ENCODE results near the gene ZNF12. TPM values are rescaled to one million over a fixed set of nuclear protein-coding genes. Genes with fewer than 3 reads are reported as not detected.

The ZNF12 gene
- total RNA-seq, 1 donor from 2014 or later = 30.7 TPM

DNA sequence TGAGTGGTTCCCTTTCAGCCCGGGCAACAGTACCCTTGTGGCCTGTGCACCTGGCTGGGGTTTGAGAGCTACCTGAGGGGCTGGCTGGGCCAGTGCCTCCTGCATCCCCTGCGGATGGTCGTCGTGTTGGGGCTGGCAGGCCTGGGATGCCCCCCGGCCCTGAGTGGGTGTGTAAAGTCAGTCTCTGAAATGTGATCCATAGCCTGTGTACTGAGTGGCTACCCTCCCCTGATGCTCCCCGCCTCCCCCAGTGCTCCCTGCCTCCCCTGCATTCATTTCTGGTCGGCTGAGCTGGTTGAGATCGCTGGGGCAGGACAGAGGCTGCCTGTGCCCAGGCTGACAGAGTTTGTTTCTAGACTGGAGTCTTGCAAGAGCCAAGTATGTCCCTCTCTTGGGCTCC lies 60.3 kb downstream of the ZNF12 start:
- DNase-seq = no peak

DNA sequence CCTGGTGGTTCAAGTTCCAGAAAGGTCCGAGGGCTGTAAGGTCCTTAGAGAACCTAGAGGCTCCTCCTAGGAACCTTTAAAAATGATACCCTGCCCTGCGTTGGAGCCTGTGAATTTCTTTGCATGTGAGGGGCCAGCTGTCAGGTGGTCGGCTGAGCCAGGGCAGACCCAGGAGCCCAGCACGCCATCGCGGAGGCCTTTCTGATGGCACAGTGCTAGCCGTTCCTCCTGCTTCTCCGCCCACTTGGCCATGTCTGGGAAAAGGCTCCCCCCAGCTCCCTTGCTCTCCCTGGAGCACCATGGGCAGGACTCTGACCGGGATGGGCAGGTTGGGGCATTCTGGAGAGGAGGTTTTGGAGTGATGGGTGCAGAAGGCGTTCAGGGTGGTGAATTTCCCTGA lies 62.0 kb downstream of the ZNF12 start:
- DNase-seq = no peak

DNA sequence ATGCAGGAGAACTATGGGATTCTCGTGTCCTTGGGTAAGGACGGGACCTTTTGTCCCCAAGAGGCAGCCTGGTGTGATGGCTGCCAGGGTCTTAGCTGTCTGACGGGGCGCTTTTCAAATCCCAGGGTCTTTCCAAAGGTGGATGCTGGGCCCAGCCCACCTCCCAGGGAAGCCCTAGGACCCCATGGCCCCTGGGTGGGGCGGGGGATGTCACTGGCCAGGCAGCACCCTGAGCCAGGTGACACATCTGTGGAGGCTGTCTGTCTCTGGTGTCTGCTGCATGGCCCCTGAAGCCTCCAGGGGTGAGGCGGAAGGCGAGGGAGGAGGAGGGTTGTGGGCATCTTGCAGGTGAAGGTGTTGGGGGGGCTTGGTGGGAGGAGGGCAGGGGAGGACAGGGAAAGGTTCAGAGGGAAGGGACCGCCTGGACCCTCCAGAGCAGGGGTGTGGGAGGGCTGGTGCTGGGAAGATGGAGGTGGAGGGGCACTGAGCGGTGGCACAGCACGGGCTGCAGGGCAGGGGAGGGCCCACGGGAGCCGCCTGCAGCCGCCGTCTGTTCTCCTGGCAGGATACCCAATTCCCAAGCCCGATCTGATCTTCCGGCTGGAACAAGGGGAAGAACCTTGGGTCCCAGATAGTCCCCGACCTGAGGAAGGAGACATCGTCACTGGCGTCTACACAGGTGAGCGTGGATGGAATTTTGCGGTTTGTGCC lies 62.7 kb downstream of the ZNF12 start:
- no peak for DNase-seq

DNA sequence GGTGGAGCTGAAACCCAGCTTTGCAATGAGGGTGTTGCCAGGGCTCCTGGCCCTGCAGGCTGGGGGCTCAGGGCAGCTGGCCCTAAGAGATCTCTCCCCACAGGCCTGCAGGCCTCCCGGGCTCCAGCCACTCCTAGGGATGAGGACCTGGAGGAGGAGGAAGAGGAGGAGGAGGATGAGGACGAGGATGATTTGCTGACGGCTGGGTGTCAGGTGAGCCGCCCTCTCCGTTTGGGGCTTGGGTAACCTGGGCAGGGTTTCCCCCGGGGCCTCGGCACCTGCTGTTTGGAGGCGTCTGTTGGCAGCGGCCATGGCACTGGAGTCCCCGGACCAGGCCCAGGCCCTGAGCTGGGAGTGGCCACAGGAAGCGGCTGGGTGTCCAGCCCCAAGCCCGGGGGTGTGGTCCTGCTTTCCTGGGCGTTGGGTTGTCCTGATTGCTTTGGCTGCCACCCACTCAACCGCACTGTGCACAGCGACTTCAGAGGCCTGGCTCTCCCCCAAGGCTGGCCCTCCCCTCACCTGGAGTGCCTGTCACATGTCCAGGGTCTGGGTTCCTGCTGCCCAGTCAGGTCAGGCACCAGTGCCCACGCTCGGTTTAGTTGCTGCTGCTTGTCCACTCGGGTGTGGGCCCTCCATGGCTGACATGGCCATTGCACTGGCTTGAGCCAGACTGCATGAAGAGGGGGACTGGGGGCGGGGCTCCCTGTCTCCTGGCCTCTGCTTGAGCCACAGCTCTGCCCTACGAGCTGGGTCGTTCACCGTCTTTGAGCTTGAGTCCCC lies 63.7 kb downstream of the ZNF12 start:
- DNase-seq = no peak

DNA sequence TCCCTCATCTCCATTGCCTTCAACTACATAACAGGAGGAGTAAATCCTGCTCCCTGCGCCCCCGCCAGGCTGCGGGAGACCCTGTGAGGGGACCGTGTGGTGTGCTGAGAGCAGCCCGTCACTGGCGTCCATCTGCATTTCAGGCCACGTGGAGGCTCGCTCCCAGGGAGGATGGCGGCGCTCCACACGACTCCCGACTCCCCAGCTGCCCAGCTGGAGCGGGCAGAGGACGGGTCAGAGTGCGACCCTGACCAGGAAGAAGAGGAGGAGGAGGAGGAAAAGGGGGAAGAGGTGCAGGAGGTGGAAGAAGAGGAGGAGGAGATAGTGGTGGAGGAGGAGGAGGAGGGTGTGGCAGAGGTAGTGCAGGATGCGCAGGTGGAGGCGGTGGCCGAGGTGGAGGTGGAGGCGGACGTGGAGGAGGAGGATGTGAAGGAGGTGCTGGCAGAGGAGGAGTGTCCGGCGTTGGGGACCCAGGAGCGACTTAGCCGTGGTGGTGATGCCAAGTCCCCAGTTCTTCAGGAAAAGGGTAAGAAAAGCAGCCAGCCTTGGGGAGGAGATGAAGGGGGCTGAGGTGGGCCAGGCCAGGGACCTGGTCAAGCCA lies 64.4 kb downstream of the ZNF12 start:
- no peak for DNase-seq

DNA sequence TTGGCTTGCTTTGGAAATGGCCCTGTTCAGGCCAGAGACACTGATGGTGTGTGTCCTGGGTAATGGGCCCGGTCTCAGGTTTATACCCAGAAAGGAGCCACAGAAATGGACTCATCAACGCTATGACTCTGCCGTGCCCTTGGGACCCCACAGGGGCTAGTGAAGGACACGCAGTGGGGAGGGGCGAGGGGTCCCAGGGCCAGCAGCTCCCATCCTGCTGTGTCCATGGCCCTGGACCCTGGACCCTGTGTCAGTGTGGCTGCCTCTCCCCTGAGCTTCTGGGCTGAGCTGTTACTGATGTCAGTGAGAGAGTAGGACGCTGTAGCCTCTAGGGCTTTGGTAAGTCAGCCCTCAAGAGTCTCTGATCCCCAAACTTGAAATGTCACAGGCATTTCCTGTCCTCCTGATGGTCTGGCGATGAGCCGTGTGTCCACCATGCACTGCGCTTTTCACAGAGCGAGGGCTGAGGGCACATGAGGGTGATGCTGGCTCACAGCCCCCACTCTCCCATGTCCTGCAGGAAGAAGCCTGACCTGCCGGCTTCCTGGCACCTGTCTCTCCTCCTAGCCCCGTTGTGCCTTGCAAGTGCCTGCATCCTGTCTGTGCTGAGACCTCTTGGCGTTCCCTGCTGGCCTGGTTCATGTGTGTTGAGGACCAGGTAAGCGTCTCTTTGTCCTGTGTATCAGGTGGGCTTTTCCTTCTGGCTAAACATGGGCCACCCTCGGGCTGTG lies 65.3 kb downstream of the ZNF12 start:
- no peak for DNase-seq

DNA sequence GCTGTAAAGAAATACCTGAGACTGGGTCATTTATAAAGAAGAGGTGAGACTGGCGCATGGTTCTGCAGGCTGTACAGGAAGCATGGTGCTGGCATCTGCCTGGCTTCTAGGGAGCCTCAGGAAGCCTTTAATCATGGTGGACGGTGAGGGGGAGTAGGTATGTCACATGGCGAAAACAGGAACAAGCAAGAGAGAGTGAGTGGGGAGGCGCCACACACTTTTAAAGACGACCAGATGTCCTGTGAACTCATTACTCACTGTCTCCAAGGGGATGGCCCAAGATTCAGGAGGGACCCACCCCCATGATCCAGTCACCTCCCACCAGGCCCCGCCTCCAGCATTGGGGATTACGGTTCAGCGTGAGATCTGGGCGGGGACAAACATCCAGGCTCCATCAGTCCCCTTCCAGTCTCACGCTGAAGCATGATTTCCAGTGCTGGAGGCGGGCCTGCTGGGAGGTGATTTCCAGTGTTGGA lies 66.5 kb downstream of the ZNF12 start:
- no peak for DNase-seq

DNA sequence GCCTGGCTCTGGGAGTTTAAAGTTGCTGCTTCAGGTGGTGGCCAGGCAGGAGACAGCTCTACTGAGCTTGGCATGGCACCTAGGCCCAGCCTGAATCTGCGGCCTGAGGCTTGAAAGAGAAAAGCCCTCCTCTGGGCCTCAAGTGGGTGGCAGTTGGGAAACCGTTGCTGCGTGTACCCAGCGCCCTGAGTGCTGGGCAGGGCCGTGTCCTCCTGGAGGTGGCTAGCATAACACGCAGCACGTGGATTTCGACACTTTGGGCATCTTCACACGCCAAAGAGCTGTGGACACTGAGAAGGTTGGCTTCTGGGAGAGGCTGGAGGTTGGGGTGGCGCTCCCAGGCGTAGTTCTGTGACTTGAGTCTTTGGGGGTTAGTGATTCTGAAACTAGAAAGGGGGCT lies 67.1 kb downstream of the ZNF12 start:
- DNase-seq = no peak

DNA sequence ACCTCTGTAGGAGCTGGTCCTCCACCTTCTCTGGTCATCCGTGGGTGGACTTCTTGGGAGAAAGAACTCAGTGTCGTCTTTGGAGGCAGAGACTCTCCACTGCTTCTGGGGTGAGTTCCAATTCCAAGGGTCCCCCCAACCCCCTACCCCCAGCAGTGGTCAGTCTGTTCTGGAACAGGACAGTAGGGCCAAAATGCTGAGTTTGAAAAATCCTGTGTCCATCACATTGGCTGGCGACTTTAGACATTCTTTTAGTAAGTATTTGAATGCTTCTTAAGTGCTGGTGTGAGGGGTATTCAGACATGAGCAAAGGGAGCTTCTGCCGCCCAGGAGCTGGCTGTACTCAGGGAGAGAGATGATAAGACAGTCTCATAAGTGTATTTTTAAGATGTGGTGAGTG lies 67.7 kb downstream of the ZNF12 start:
- no peak for DNase-seq

Other genes starting within 250 kb of the ZNF12 start
- gene KDELR2, start 222.8 kb downstream of the ZNF12 start, total RNA-seq = 150 TPM
- 0.30 TPM for gene GRID2IP, start 155.5 kb downstream of the ZNF12 start, total RNA-seq
- gene ZDHHC4, start 129.5 kb downstream of the ZNF12 start, total RNA-seq = 30.3 TPM
- 16.2 TPM for gene INTS15, start 116.9 kb downstream of the ZNF12 start, total RNA-seq
- gene ZNF853, start 91.3 kb downstream of the ZNF12 start, total RNA-seq = 5.1 TPM
- 13.4 TPM for gene ZNF316, start 69.6 kb downstream of the ZNF12 start, total RNA-seq
- 0.30 TPM for gene RSPH10B2, start 47.2 kb upstream of the ZNF12 start, total RNA-seq
- gene CCZ1B, start 119.3 kb upstream of the ZNF12 start, total RNA-seq = 55.1 TPM

Measured in skin of body (tissue), 2 donors.